Dermis blood vessel endothelial cell (primary cell): ENCODE results near the gene PTGR3. TPM values are rescaled to one million over a fixed set of nuclear protein-coding genes. Genes with fewer than 3 reads are reported as not detected.

Experiments used
- DNase-seq: peaks from one replicate; pipeline ENCODE4 v3.0.0; 2010
- total RNA-seq: library from RNA; depleted of rRNA; stranded (reverse); fragments of >200 nt; gene quantifications from 2 replicates; pipeline ENCODE4 v1.2.3, GENCODE V29; 2014

Gene PTGR3
- total RNA-seq, 1 donor from 2014 or later, result 21.1 TPM

DNA sequence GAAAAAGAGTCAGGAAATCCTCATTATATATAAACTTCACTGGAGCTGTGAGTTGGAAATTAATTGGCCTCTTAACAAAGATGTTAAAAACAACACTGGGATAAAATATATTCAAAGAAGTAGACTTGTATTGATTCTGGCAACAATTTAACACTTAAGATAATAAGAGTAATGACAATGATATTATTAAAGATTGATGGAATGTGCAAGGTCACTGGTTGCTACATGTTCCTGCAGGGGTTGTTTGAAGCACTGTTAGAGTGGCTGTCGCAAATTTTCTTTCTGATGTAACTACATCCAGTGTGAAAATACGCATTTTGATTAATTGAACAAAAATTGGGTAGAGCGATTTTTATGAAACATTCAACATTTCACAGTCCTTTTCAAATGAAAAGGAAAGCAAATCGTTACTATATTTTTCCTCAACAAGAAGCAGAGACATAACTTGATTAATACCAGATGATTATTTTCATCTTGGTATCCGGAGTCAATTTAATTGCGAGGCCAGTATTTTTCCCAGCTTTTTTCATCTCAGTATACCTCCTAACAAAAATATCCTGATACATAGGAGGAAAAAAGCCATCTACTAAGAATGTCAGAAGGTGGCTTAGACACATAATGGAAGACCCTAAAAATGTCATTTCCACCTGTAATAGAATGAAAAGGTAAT lies 6.1 kb downstream of the PTGR3 start:
- DNase-seq, result no peak

DNA sequence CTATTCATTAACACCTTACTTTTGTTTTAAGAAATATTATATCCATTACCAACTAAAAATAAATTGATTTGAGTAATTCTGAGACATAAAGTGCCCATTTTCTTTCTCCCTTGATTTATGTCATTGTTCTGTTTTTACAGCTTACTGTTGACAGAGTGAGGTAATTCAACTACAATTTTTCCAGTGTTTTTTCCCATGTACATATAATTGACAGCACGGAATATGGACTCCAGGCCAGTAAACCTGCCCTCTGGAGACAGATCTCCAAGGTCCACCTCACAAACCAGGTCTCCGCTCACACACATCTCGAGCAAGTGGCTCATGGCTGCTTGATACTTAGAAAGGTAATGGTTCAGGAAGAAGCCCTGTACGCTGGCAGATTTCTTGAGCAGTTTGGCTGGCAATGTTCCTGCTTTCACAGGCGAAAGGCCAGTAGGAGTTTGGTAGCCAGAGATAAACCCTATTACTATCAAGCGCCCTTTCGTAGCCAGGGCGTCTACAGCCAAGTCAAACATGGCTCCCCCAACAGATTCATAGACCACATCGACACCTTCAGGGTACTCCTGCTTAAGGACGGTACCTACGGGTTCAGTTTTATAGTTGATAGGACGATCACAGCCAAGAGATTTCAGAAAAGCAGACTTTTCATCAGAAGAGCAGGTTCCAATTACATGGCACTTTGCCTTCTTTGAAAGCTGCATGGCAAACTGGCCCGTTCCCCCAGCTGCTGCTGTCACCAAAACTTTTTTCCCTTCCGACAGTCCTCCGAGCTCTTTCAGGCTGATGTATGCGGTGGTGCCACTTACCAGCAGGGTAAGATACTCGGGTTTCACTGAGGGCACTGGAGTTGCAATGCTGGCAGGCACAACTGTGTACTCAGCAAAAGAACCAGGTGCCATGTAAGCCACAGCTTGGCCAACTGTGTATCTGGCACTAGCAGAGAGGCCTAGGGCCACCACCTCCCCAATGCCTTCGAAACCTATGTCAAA lies 7.4 kb downstream of the PTGR3 start:
- no peak for DNase-seq

DNA sequence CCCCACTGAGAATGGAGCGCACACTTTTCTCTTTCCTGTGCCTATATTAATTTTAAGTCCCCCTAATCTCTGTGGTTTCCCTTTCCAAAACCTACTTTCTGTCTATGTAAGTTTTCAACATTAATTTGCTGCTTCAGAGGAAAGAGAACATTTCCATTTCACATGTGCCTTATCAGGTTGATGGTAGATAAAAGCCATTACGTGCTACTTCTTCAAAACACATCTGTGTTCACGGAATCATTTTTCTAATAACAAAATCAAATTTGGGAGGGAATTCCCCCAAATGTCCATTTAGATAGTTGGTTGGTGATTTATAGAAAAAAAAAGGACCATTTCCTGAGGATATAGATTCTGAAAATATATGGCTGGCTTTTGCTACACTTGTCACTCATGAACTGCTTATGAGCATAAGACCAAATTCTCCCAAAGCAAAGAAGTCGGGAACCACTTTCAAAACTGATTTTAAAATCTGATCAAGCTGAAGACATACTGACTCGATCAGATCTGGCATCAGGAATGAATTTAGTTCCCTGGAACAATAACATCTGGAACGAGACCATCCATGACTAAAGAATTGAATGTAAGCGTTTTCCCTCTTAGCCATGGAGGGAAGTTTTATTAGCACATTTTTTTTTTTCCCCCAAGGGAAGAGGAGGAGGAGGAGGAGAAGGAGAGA lies 8.2 kb downstream of the PTGR3 start:
- DNase-seq, result no peak

DNA sequence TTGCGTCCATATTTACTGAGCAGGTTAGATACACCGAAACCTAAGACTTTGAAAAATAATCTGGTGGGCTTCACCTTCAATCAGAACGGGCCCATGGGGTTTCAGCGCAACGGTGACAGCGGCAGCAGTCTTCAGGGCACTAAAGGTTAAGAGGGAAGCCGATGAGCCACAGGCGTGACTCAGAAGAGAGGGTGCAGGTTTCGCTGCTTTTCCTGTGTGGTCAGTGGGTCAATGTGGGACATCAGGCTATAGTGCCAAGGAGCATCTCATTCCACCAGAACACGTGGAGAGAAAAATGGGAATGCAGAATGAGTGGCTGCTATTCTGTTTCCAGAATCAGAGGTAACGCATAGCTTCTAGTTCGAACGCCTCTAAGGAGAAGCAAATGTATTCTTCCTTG lies 8.9 kb downstream of the PTGR3 start:
- DNase-seq, result no peak

DNA sequence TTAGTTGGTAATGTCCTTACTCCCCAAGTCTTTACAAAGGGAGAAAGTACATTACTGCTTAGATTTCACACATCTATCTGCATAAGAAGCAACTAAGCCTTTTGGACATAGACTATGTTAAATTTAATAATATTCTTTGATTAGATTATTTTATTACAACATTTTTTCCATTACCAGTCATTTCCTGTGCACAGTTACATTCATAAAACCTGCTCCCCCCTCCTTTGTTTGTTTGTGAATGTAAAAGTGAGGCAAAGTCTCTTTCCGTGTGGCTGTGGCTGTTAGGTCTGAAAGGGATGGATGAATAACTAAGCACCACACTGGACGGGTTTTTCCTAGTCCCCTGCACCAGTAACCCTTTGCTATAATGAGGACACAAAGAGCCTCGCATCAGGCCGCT lies 9.6 kb downstream of the PTGR3 start:
- peak; percentile 54 for DNase-seq

DNA sequence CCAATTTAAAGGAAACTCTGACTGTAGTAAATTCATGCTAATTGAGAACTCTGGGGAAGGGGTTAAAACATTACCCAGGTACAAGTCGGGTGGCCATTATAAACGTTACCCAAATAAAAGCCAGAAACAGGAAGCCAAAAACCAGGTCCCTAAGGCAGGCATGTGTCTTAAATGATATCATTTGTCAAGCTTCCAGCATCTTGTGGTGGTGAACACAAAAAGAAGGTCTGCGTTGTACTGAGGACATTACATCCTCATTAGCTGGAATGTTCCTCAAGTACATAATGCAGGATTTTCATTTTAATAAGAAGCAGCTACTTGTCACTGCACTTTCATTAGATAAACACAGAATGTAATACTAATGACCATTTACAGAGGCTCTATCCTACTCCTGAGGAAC lies 10.9 kb downstream of the PTGR3 start:
- DNase-seq, result no peak

DNA sequence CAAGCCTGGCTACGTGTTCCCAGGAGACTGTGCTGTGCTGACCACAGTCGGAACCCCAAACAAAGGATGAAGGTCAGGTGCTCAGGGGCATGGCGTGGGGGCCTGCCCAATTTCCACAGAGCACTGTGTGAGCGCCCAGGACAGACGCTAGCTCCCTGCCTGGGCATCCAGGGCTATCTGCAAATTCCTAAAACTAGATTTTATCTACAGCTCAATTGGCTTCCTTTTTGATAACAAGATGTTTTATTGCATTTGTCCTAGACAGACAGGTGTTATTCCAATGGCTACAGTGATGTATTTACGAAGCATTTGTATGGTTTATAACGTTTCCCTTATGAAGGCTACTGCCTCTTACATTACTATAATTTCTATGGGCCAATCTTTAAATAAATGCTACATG lies 16.0 kb downstream of the PTGR3 start:
- DNase-seq, result no peak

DNA sequence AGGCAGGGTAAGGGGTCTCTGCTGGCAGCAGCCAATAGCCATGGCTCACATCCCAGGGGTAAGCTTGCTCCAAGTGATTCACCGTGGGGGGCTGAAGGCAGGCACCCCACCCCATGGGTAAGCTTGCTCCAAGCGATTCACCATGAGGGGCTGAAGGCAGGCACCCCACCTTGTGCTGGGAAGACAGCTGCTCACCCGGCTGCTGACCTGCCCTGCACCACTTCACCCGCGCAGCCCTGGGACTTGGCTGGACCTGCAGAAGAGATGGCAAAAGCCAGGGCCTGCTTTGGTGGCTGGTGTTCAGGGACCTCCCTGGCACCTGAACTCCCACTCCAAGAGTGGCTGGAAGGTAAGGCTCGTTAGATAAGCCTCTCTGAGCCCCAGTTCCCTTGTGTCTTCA lies 19.2 kb downstream of the PTGR3 start:
- no peak for DNase-seq

DNA sequence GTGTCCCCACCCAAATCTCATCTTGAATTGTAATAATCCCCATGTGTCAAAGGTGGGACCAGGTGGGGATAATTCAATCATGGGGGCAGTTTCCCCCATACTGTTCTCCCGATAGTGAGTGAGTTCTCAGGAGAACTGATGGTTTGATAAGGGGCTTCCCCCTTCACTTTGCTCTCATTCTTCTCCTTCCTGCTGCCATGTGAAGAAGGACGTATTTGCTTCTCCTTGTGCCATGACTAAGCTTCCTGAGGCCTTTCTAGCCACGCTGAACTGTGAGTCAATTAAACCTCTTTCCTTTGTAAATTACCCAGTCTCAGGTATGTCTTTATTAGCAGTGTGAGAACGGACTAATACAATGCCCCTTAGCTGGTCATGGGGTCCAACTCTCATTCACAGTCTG lies 21.2 kb downstream of the PTGR3 start:
- peak; percentile 64 for DNase-seq

DNA sequence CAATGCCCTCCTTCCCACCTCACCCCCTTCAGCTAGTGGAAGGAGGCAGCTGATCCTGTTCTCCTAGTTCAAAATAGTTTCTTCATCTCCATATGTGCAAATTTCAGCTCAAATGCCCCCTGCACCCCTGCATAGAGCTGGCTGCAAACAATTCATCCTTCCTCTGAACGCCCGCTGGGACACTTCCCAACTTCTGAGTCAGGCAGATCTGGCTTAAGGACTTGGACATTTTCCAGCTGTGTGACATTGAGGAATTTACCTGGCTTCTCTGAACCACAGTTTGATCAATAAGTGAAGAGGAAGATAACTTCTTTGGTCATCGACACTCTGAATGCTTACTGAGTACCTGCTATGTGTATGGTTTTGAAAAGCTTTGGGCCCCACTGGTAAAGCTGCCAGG lies 23.5 kb downstream of the PTGR3 start:
- DNase-seq, result no peak

DNA sequence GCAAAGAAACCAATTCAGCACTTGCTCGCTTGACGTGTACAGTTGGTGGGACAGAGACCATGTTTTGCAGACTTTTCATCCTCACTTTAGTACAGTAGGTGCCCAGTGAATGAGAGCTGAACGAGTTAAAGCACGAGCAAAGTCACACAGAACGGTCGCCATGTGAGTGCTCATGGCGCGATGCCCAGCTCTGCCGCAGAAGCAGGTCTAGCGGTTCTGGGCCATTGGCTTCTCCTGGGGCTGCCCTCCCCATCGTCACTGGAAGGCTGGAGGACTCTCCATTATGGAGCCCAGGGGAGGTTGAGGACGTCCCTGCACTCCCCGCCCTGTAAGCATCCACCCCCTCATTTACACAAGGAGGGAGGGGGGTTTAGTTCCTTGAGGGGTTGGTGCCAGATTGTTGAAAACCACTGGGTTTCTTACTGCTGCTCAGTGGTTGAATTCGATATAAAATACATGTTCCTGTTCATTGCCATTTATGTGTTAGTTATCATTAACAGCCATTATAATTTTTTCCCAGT lies 24.9 kb downstream of the PTGR3 start:
- no peak for DNase-seq

DNA sequence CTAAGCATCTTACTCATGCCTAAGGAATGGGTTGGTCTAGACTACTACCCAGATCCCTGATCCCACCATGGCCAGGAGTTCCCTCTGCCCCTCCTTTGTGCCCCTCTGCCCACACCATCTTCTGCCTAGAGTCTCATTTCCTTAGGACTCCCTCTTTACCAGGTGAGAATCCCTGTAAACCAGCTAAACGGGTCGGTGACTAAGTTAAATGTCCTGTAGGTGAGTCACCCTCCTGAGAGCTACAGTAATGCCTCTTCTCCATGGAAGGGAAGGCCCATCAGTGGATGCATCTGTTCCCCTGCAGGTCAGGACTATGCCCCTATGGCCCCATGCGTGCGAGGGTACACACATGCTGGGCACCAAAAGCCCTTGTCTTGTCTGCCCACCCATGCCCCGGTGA lies 25.4 kb downstream of the PTGR3 start:
- no peak for DNase-seq

DNA sequence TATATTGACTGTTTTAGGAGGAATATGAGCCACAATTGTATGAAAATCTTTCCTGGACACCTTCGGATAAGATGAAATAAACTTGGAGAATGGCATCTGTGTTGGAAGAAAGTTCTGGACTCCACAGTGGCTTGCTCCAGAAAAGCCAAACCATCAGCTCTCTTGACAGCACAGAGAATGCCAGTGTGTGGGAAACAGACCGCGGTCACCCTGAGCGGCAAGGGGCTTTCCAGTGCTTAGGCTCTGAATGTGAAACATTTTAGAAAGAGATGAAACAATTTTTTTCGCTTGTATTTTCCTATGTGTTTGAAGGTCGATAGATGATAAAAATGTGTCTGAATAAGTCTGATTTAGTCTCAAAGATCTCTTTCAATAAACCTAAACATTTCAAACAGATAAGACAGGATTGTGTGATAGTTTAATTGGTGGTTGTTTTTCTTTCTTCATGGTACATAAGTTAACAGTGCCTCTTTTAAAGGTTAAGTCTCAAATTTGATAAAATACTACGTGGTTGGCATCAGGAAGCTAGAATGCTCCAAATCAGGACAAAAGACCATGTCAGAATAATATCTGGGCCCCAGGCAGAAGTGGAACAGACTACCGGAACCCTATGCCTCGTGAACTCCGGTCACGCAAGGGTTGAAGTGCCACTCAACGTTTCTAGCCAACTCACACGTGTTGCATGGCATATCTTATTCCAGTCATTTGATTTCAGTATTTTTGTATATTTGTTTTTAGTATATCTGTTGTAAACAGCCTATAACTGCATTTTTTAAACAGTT lies 28.9 kb downstream of the PTGR3 start:
- no peak for DNase-seq

DNA sequence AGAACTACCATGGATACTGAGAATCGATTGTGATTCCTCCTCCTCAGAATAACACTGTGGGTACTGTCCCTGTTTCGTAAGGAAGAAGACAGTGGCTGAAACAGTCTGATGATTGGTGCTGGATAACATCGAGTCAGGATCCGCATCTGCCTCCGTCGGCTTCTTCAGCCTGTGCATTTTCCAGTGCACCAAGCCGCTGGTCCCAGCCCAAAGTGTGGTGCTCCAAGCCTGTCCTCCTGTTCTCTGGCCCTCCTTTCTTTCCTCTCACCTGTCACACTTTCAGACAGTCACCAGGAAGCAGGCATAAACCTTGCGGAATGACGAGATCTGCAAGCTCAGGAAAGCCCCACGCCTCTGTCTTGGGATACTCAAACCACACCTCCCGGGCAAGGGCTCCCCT lies 30.6 kb downstream of the PTGR3 start:
- no peak for DNase-seq

DNA sequence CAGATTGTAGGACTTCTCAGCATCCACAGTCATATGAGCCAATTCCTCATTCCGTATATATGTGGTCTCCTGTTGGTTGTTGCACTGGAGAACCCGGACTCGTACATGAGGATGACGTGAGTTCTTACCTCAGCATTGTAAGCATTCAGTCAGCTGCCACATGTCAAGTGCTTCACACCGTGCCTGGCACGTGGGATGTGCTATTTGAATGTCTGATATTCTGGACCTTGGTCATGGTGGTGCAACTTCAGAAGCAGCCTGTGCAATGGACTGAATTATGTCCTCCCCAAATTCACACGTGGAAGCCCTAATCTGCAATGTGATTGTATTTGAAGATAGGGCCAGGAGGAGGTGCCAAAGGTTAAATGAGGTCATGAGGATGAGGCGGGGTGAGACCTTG lies 32.1 kb downstream of the PTGR3 start:
- no peak for DNase-seq

DNA sequence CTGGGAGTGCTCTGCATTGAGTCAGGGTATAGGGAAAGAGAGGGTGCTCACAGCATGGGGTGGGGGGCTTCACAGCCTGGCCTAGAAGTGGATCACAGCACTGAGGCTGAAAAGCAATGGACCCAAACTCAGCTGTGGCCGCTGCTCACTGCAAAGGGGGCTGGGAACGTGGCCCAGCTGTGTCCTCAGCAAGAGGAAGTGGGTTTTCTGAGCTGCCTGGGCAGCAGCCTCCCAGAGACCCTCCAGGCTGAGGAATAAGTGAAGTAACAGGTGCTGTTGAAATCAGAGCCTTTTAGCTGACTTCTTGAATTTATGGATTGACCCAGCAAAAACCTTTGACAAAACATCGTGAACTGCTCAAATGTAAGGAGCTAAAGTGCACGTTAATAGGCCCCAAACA lies 35.2 kb downstream of the PTGR3 start:
- no peak for DNase-seq

DNA sequence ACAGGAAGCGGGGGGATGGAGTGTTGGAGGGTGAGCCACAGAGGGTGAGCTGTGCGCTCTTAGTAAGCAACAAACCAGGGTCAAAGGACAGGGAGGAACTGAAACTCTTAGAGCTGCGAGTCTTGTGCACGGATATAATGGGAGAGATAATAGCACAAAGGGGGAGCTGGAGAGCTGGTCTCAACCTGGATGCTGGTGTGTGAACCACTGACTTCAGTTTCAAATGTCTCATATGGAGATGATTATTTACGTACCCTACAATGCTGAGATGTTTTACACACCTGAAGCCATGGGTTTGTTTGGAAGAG lies 35.9 kb downstream of the PTGR3 start:
- DNase-seq, result peak; percentile 37

DNA sequence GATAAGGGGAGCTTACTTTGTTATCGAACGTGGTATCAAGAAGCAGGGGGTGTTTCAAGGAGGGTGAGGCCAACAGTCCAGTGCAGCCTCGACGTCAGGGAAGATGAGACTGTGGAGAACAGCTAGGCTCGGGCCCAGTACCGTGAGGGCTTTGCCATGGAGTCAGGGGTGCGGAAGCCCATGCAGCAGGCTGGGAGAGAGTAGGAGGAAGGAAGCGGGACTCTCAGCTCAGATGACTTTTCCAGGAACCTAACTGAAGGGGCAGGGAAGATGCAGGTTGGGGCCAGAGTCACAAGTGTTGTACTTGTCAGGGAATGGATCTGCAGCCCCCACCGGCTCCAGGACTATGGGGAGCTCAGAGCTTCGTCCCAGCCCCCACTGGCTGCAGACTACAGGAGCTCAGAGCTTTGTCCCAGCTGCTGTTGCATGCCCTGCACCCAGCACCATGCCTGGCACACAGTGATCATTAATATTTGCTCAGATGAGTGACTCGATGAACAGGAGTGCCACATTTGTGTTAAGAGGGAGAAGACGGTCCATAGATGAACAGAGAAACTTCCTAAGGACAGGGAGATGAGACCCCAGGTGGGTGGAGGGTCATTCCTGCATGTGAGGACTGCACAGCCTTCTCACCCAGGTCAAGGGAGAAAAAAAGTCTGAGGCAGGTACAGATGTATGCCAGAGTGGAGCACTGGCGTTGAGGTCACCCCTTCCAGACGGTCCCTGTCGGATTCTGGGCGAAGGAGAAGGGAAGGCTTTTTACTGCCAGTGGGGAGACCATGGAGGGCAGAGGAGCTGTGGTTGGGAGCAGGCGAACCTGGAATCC lies 36.4 kb downstream of the PTGR3 start:
- DNase-seq, result no peak

DNA sequence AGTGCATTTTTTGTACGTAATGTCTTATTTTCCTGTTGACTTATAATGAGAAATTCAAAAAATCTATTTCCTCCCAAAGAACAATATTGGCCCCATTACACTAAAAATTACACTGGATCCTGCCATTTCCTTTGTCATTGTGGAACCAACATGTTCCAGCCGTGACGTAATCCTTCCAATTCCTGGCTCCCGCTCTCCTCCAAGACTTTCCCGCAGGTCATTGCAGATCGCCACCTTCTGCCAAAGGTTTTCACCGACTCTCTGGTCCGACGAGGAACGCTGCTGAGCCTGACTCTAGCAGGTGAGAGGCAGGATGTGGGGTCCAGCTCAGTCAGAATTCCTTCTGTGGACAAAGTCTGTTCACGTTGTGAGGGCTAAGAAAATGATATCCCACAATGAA lies 38.0 kb downstream of the PTGR3 start:
- peak; percentile 82 for DNase-seq

DNA sequence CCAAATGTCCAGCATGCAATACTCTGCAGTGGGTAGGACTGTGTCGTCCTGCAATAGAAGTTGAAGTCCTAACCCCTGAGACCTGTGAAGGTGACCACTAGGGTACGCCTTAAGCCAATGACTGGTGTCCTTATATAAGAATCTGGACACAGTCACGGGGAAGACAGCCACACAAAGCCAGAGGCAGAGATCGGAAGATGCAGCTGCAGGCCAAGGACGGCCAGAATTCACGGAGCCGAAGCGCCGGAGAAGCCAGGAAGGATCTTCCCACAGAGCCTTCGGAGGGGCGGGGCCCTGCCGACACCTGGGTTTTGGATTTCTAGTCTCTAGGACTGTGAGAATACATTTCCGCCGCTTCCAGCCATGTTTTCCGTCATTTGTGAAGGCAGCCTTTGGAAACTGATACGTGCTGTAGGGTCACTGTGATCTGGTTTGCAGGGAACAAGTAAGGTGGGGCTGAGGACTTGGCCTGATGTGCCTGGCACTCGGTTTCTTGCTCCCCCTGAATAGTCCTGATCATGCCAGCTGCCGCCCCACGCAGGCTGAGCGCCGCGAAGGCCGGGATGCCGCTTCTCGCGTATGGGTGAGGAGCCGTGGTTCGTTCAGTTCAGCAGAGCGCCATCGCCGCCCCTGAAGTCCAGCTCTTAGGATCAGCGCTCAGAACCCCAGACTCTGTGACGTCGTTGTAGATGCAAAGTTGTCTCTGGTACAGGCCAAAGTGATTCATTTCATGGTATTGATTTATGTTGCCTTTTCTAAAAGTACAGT lies 38.7 kb downstream of the PTGR3 start:
- peak; percentile 7 for DNase-seq

DNA sequence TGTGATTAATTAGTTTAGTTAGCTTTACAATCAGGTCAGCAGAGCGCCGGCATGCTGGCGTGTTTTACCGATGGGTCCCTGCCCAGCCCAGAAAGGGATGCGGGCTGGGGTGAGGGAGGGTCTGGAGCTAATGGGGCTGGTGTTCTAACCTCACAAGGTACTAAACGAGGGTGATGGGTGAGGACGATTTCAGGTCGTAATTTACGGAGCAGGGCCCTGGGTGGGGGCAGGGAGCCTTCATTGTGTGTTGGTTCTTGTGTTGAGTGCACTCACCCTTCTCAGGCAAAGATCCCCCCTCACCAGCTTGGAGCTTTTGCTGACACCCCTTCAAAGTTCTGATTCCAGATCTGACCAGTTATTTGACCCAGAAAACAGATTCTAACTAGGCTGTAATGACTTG lies 39.5 kb downstream of the PTGR3 start:
- no peak for DNase-seq
